ENCODE data around the gene ATRX.

DNA sequence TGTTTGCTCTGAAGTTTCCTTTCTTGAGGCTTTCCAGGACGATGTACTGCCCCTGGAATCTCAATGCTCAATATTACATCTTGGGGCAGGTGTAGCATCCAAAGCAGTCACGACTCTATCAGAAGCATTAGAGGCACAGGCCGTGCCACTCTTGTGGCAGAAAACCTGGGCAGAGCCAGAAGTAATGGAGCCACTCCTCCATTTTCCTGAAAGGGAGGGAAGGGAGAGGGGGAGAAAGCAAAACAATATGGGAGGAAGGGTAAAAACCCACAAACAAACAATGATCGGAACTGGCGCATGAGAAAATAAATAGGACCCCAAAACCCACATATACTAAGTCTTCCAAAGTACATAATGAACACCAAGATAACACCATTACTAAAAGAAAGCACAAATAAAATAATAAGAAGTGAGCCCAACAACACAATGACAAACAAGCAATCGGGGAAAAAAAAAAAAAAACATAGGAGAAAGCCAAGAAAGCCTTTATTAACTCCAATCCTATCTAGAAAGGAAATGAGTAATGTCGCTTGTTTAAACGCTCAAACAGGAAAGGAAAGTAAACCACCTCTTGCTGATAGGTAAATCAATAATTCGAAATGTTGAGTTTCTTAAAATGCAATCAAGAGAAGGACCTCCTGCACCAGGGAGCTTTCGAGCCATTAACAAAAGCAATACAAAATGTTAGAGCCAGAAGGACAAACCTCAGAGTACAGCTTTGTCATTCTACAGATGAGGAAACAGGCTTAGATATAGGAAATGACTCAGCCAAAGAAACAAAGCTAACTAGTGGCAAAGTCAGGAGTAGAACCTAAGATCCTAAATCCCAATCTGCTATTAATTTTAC lies 117.4 kb downstream of the ATRX start:
- TF ChIP-seq, protein P1, sequence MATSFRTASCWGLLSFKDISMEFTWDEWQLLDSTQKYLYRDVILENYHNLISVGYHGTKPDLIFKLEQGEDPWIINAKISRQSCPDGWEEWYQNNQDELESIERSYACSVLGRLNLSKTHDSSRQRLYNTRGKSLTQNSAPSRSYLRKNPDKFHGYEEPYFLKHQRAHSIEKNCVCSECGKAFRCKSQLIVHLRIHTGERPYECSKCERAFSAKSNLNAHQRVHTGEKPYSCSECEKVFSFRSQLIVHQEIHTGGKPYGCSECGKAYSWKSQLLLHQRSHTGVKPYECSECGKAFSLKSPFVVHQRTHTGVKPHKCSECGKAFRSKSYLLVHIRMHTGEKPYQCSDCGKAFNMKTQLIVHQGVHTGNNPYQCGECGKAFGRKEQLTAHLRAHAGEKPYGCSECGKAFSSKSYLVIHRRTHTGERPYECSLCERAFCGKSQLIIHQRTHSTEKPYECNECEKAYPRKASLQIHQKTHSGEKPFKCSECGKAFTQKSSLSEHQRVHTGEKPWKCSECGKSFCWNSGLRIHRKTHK (tag by site-specific recombination; IDR thresholded peaks at IDR 0.05) = no peak
- no peak for TF ChIP-seq ZNF560 (tag by site-specific recombination; IDR thresholded peaks at IDR 0.05; ENCODE audit: borderline replicate concordance)
- TF ChIP-seq, protein P2, sequence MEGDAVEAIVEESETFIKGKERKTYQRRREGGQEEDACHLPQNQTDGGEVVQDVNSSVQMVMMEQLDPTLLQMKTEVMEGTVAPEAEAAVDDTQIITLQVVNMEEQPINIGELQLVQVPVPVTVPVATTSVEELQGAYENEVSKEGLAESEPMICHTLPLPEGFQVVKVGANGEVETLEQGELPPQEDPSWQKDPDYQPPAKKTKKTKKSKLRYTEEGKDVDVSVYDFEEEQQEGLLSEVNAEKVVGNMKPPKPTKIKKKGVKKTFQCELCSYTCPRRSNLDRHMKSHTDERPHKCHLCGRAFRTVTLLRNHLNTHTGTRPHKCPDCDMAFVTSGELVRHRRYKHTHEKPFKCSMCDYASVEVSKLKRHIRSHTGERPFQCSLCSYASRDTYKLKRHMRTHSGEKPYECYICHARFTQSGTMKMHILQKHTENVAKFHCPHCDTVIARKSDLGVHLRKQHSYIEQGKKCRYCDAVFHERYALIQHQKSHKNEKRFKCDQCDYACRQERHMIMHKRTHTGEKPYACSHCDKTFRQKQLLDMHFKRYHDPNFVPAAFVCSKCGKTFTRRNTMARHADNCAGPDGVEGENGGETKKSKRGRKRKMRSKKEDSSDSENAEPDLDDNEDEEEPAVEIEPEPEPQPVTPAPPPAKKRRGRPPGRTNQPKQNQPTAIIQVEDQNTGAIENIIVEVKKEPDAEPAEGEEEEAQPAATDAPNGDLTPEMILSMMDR (tag by site-specific recombination; IDR thresholded peaks at IDR 0.05) = no peak
- no peak for TF ChIP-seq ZNF707 (tag by site-specific recombination; IDR thresholded peaks at IDR 0.05)
- TF ChIP-seq, protein P3, sequence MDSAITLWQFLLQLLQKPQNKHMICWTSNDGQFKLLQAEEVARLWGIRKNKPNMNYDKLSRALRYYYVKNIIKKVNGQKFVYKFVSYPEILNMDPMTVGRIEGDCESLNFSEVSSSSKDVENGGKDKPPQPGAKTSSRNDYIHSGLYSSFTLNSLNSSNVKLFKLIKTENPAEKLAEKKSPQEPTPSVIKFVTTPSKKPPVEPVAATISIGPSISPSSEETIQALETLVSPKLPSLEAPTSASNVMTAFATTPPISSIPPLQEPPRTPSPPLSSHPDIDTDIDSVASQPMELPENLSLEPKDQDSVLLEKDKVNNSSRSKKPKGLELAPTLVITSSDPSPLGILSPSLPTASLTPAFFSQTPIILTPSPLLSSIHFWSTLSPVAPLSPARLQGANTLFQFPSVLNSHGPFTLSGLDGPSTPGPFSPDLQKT (IDR thresholded peaks at IDR 0.05; ENCODE audit: borderline replicate concordance, low read depth, low read length) = no peak
- TF ChIP-seq ZNF623 (tag by site-specific recombination; IDR thresholded peaks at IDR 0.05) = no peak
- TF ChIP-seq ZBTB1 (tag by site-specific recombination; IDR thresholded peaks at IDR 0.05) = no peak
- no peak for TF ChIP-seq ZNF747 (tag by site-specific recombination; IDR thresholded peaks at IDR 0.05)
- TF ChIP-seq, protein P4, sequence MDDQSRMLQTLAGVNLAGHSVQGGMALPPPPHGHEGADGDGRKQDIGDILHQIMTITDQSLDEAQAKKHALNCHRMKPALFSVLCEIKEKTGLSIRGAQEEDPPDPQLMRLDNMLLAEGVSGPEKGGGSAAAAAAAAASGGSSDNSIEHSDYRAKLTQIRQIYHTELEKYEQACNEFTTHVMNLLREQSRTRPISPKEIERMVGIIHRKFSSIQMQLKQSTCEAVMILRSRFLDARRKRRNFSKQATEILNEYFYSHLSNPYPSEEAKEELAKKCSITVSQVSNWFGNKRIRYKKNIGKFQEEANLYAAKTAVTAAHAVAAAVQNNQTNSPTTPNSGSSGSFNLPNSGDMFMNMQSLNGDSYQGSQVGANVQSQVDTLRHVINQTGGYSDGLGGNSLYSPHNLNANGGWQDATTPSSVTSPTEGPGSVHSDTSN (CRISPR knock-in tag; IDR thresholded peaks at IDR 0.05) = no peak
- TF ChIP-seq ZNF830 (tag by site-specific recombination; IDR thresholded peaks at IDR 0.05; ENCODE audit: low read depth) = no peak
